ENCODE measurements around the gene LGALS3BP.

GRCh38 chr17:79023886-79024771 is 44.4 kb upstream of the LGALS3BP start, which contains the start of gene C1QTNF1:
- TF ChIP-seq MLX (CRISPR knock-in tag; IDR thresholded peaks at IDR 0.05): no peak
- TF ChIP-seq JUN (CRISPR knock-in tag; IDR thresholded peaks at IDR 0.05): peak; percentile 34; the same call in 1 of the 2 replicates
- peak; percentile 57; the same call in 1 of the 2 replicates for TF ChIP-seq HMGXB4 (CRISPR knock-in tag; IDR thresholded peaks at IDR 0.05)
- TF ChIP-seq MAX (CRISPR knock-in tag; IDR thresholded peaks at IDR 0.05): peak; percentile 51; the same call in 1 of the 2 replicates
- no peak for TF ChIP-seq FOXK1 (CRISPR knock-in tag; IDR thresholded peaks at IDR 0.05)
- TF ChIP-seq SMAD3 (CRISPR knock-in tag; IDR thresholded peaks at IDR 0.05; ENCODE audit: borderline replicate concordance): no peak
- TF ChIP-seq CTCF (IDR thresholded peaks at IDR 0.05): peak; percentile 24; the same call in 1 of the 2 replicates
- TF ChIP-seq TEAD4 (CRISPR knock-in tag; IDR thresholded peaks at IDR 0.05): no peak
- TF ChIP-seq CREB1 (CRISPR knock-in tag; IDR thresholded peaks at IDR 0.05): no peak
- peak; percentile 41; the same call in 1 of the 2 replicates for TF ChIP-seq ZNF423 (CRISPR knock-in tag; IDR thresholded peaks at IDR 0.05)
- TF ChIP-seq ATF3 (CRISPR knock-in tag; conservative IDR thresholded peaks at IDR 0.05): no peak
- 0 out of 2 replicates have a peak, but pooled peaks have one; percentile 21 for TF ChIP-seq CREM (CRISPR knock-in tag; IDR thresholded peaks at IDR 0.05)
- no peak for TF ChIP-seq SP1 (CRISPR knock-in tag; conservative IDR thresholded peaks at IDR 0.05)
- TF ChIP-seq PRDM15 (CRISPR knock-in tag; IDR thresholded peaks at IDR 0.05): no peak

Data from WTC11 (cell line).